ELR (cell line): ENCODE data around the gene ANK3.

Source experiments
- DNase-seq: peaks from one replicate; pipeline ENCODE4 v3.0.0-alpha.2; 2015; ENCODE audit warnings: low read depth

Gene ANK3

GRCh38 chr10:60280475-60280874 lies 109.2 kb downstream of the ANK3 start:
- DNase-seq: no peak

GRCh38 chr10:60277656-60278055 lies 112.0 kb downstream of the ANK3 start:
- DNase-seq: no peak

GRCh38 chr10:60276232-60276631 lies 113.4 kb downstream of the ANK3 start:
- DNase-seq: no peak

GRCh38 chr10:60271319-60272040 lies 118.2 kb downstream of the ANK3 start:
- no peak for DNase-seq

GRCh38 chr10:60270426-60270825 lies 119.2 kb downstream of the ANK3 start:
- DNase-seq: peak; percentile 54

- DNase-seq: no peak
Observed at GRCh38 chr10:60267802-60268201, 121.9 kb downstream of the ANK3 start.

GRCh38 chr10:60266513-60266912 lies 123.2 kb downstream of the ANK3 start:
- no peak for DNase-seq

GRCh38 chr10:60262647-60263126 lies 127.0 kb downstream of the ANK3 start:
- no peak for DNase-seq

GRCh38 chr10:60260321-60260720 lies 129.4 kb downstream of the ANK3 start:
- DNase-seq: no peak

GRCh38 chr10:60258429-60258797 lies 131.3 kb downstream of the ANK3 start:
- DNase-seq: no peak

GRCh38 chr10:60257767-60258428 lies 131.8 kb downstream of the ANK3 start:
- DNase-seq: no peak

GRCh38 chr10:60254776-60255175 lies 134.9 kb downstream of the ANK3 start:
- no peak for DNase-seq

- no peak for DNase-seq
Observed at GRCh38 chr10:60253484-60253883, 136.2 kb downstream of the ANK3 start.

- DNase-seq: no peak
Observed at GRCh38 chr10:60252688-60253087, 137.0 kb downstream of the ANK3 start.

GRCh38 chr10:60246382-60246781 lies 143.3 kb downstream of the ANK3 start:
- DNase-seq: no peak

GRCh38 chr10:60239228-60239627 lies 150.4 kb downstream of the ANK3 start:
- no peak for DNase-seq

GRCh38 chr10:60238759-60239100 lies 150.9 kb downstream of the ANK3 start:
- no peak for DNase-seq

GRCh38 chr10:60237977-60238758 lies 151.5 kb downstream of the ANK3 start:
- DNase-seq: peak; percentile 55

GRCh38 chr10:60236869-60237524 lies 152.7 kb downstream of the ANK3 start:
- DNase-seq: peak; percentile 12

- peak; percentile 10 for DNase-seq
Observed at GRCh38 chr10:60235001-60235400, 154.7 kb downstream of the ANK3 start.

GRCh38 chr10:60234551-60234950 lies 155.1 kb downstream of the ANK3 start:
- DNase-seq: no peak

GRCh38 chr10:60230892-60231291 lies 158.8 kb downstream of the ANK3 start:
- no peak for DNase-seq
